Effector memory CD4-positive, alpha-beta T cell (primary cell): Measurements from ENCODE around the gene SIAH2.

Experiments
- DNase-seq, 3 donors: peaks; one replicate each; pipeline ENCODE4 v3.0.0-alpha.2; 2020
- H3K27ac ChIP-seq: 2 replicates; pipeline ENCODE4 v1.7.0; 2013; ENCODE audit warnings: mild to moderate bottlenecking, low read length, moderate library complexity; ENCODE audit not compliant: insufficient read depth, poor library complexity, severe bottlenecking
- H3K27me3 ChIP-seq: replicated peaks from 2 replicates; pipeline ENCODE4 v1.7.0; 2013; ENCODE audit warnings: mild to moderate bottlenecking, low read length; ENCODE audit not compliant: insufficient read depth, control insufficient read depth, poor library complexity, severe bottlenecking
- H3K36me3 ChIP-seq: 2 replicates; pipeline ENCODE4 v1.7.0; 2013; ENCODE audit warnings: mild to moderate bottlenecking, low read length, moderate library complexity; ENCODE audit not compliant: control insufficient read depth, insufficient read depth
- H3K4me1 ChIP-seq: 2 replicates; pipeline ENCODE4 v1.7.0; 2013; ENCODE audit warnings: low read length, mild to moderate bottlenecking; ENCODE audit not compliant: control insufficient read depth, insufficient read depth, poor library complexity, severe bottlenecking
- H3K4me3 ChIP-seq: 2 replicates; pipeline ENCODE4 v1.7.0; 2013; ENCODE audit warnings: low read length, low read depth, mild to moderate bottlenecking; ENCODE audit not compliant: insufficient read depth, poor library complexity, severe bottlenecking
- H3K9me3 ChIP-seq: 2 replicates; pipeline ENCODE4 v1.7.0; 2013; ENCODE audit warnings: mild to moderate bottlenecking, low read length, moderate library complexity; ENCODE audit not compliant: control insufficient read depth

Gene SIAH2

GRCh38 chr3:150722267-150722666, 40.7 kb downstream of the SIAH2 start:
- H3K27me3 ChIP-seq: no peaks in the 10 kb centered on the region
- DNase-seq: no peak
- H3K4me1 ChIP-seq: no peaks in the 10 kb centered on the region
- H3K9me3 ChIP-seq: no peaks in the 10 kb centered on the region
- no peak overlapping the region for H3K4me3 ChIP-seq
- no peak overlapping the region for H3K27ac ChIP-seq
- H3K36me3 ChIP-seq: no peaks in the 10 kb centered on the region

DNA sequence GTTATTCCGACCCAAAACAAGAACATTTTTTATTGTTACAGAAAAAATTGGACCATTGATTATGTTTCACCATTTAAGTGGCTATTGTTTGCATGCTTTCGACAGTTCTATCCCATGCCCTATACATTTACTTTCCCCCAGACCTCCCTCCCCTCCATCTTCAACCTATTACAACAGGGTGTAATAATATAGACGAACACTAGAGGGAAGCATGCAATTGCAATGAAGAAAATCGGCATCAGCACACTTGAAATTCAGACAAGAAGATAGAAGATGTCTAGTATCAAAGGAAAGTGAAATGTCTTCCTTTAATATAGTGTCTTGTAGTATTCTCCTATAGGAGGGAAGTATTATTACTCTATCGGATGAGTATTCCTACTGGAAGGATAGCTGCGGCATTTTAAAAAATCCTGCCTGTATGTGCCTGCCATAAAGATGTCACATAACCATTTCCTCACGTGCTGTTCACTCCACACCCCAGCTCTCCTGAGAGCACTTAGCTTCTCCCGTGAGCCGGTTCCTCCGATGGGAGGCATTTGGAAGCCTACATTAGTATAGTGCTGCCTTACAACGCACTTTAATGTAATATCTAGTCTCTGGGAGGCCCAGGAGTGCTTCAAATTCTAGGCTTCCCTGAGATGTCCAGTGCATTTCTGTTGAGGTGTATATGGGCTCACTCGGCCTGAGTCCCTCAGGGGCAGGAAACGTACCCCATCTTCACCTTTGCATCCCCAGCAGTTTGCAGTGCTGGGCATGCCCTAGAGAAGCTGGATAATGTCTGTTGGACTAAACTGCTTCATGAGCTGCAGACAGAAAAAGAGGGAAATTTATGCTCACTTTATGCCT, 41.5 kb downstream of the SIAH2 start:
- Histone ChIP-seq H3K9me3 (no peaks in the 10 kb centered on the region), H3K4me3 (no peak overlapping the region), H3K4me1 (no peaks in the 10 kb centered on the region), H3K27ac (no peak overlapping the region), H3K27me3 (no peaks in the 10 kb centered on the region), H3K36me3 (no peaks in the 10 kb centered on the region)
- no peak for DNase-seq

- Histone ChIP-seq H3K27me3 (no peaks in the 10 kb centered on the region), H3K4me3 (no peak overlapping the region), H3K36me3 (no peaks in the 10 kb centered on the region), H3K27ac (no peak overlapping the region), H3K9me3 (no peaks in the 10 kb centered on the region), H3K4me1 (no peaks in the 10 kb centered on the region)
- DNase-seq: no peak
Observed at GRCh38 chr3:150720444-150720843, 42.5 kb downstream of the SIAH2 start.

DNA sequence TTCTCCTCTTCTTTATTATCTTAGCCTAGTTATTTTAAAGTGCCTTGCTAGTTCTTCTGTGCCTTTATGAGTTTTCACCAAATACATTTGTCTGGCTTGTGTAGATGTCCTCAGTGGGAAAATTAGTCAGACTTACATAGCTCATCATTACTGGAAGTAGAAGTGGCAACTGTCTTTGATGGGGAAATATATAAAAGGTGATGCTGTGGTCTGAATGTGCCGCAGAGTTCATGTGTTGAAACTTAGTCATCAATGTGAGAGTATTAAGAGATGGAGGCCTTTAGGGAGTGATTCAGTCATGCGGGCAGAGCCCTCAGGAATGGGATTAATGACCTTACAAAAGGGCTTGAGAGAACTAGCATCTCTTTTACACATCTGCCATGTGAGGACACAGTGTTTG, 52.9 kb downstream of the SIAH2 start:
- H3K4me3 ChIP-seq: no peak overlapping the region
- peaks cover 5% of the 10 kb centered on the region for H3K36me3 ChIP-seq
- no peak for DNase-seq

GRCh38 chr3:150703756-150704344, 59.1 kb downstream of the SIAH2 start, which contains the start of gene ERICH6:
Gene ERICH6 (minus strand): TSS chr3:150703920. CDS start chr3:150703898, 22 bp downstream.
- H3K9me3 ChIP-seq: no peaks in the 10 kb centered on the region
- peak within 1 kb of the TSS; percentile 84 for H3K4me3 ChIP-seq
- H3K27ac ChIP-seq: peak within 1 kb of the TSS; percentile 80
- H3K27me3 ChIP-seq: no peaks in the 10 kb centered on the region
- H3K4me1 ChIP-seq: peaks cover 6% of the 10 kb centered on the region
- DNase-seq: peak; percentile 58 to 67 (median 58)
- H3K36me3 ChIP-seq: no peaks in the 10 kb centered on the region

More for the DNA sequence above, 52.9 kb downstream of the SIAH2 start:
- no peaks in the 10 kb centered on the region for H3K4me1 ChIP-seq
- H3K27me3 ChIP-seq: no peaks in the 10 kb centered on the region
- no peak overlapping the region for H3K27ac ChIP-seq
- H3K9me3 ChIP-seq: no peaks in the 10 kb centered on the region

- Histone ChIP-seq H3K27ac (peak overlapping the region; percentile 80), H3K27me3 (no peaks in the 10 kb centered on the region), H3K9me3 (no peaks in the 10 kb centered on the region), H3K4me3 (peak overlapping the region; percentile 84), H3K36me3 (no peaks in the 10 kb centered on the region), H3K4me1 (peaks cover 6% of the 10 kb centered on the region)
- peak; percentile 12 to 34 (median 28) for DNase-seq
Observed at GRCh38 chr3:150703299-150703755, 59.6 kb downstream of the SIAH2 start.

DNA sequence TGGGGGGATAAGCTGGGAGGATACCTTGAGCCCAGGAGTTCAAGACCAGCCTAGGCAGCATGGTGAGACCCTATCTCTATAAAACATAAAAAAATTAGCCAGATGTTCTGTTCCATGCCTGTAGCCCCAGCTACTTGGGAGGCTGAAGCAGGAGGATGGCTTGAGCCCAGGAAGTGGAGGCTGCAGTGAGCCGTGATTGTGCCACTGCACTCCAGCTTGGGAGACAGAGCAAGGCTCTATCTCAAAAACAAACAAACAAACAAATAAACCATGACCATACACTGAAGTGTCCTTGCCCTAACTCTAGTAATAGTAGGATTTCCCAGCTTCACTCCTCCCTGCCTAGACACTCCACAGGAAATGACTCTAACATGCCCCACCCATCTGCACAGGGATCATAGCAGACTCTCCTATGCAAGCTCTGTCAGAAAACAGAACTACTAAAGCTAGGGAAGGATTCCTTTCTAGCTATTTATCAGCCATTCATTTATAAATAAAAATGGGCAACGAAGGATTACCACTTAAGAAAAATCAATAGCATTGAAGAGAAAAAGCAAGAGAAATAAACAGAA, 63.8 kb downstream of the SIAH2 start:
- H3K27me3 ChIP-seq: no peaks in the 10 kb centered on the region
- peaks cover 4% of the 10 kb centered on the region for H3K4me1 ChIP-seq
- no peaks in the 10 kb centered on the region for H3K36me3 ChIP-seq
- no peak for DNase-seq
- H3K4me3 ChIP-seq: no peak overlapping the region
- H3K27ac ChIP-seq: no peak overlapping the region
- H3K9me3 ChIP-seq: no peaks in the 10 kb centered on the region

DNA sequence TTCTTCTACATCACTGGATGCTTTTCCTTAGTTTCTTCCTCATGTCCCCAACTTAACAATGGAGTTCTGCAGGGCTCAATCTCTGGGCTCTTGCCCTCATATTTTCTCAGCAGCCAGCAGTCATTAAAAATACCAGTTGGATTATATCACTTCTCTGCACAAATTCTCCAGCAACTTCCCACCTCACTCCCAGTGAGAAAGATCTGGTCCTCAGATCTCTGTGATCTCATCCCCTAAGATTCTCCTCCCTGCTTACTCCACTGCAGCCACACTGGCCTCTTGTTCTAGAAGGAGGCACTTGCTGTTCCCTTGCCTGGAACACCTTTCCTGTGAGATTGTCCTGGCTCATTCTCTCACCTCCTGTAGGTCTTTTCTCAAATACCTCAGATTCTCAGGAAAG, 65.3 kb downstream of the SIAH2 start:
- H3K9me3 ChIP-seq: no peaks in the 10 kb centered on the region
- H3K4me3 ChIP-seq: no peak overlapping the region
- H3K4me1 ChIP-seq: no peaks in the 10 kb centered on the region
- no peaks in the 10 kb centered on the region for H3K27me3 ChIP-seq
- DNase-seq: no peak
- H3K36me3 ChIP-seq: no peaks in the 10 kb centered on the region
- H3K27ac ChIP-seq: no peak overlapping the region

DNA sequence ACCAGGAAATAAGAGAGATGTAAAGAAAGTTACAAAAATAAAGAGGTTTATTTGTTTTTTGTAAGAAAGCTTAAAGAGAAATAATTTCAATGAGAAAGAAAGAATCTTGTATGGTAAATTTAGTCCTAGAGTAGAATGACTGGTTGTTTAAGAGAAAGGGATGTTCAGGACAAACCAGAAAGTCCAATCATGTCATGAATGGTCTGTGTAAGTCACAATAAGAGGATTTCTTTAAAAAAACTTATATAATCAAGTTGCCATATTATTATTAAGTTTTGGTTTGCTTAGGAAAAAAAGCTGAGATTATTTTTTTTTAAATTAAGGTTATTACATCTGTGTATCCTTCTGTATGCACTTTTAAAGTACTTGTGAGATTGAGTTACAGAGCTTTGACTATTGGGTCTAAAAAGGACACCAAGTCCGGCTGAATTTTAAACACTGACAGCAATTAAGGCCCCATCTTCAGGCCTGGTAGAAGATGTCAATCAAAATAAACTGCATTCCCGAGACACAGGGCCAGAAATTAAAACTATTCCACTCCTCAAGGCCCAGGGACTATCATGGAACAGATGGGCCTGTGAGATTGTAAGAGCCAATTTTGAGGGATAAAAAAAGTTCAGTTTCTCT, 71.4 kb downstream of the SIAH2 start:
- H3K27ac ChIP-seq: no peak overlapping the region
- H3K4me1 ChIP-seq: no peaks in the 10 kb centered on the region
- H3K4me3 ChIP-seq: no peak overlapping the region
- no peaks in the 10 kb centered on the region for H3K27me3 ChIP-seq
- H3K9me3 ChIP-seq: no peaks in the 10 kb centered on the region
- no peak for DNase-seq
- no peaks in the 10 kb centered on the region for H3K36me3 ChIP-seq
